Measurements from ENCODE around the gene ETFDH. TPM values are rescaled to one million over a fixed set of nuclear protein-coding genes. Genes with fewer than 3 reads are reported as not detected.
A peak's percentile ranks its signal among the peaks of the same experiment; 100 is the strongest.

Gene ETFDH
- total and polyA plus RNA-seq, 2 experiments from 2014 or later, result 11.4 to 17.7 TPM

DNA sequence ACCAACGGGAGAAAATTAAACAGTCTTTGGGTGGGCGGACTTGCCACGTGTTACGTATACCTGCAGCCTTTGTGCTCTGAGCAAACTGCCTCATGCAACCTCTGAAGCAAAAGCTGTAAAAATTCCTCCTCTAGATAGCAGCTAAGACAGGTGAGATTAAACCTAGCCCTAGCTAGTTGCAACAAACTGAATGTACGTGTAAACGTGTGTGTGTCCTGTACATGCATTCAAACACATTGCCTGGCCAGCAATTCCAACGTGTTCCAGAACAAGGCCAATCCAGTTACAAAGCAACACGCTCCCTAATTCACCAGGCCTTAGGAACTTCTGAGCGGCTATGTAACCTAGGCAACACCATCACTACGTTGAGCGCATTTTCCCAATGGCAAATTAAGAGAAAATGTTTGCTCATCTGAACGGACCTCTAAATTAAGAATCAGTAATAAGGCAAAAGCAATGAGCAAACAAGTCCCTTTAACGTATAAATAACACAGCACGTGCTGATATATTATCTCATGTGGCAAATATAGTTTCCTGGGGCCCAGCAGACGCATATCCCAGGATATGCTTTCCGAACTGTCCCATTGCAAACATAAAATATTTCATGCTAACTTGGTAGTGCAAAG lies 50.3 kb downstream of the ETFDH start:
- no peaks in the 10 kb centered on the region for H3K9me2 ChIP-seq (ENCODE audit: insufficient read depth)
- H3K4me1 ChIP-seq (ENCODE audit: insufficient read depth), result 0 out of 2 replicates have a peak, but pooled peaks cover 4% of the 10 kb centered on the region
- H3K4me3 Mint-ChIP-seq, result peak overlapping the region; percentile 94
- peaks cover 39% of the 10 kb centered on the region for H3K36me3 Mint-ChIP-seq (ENCODE audit: low read depth)
- no peaks in the 10 kb centered on the region for H3K27me3 ChIP-seq (ENCODE audit: insufficient read depth)
- ATAC-seq (peak; percentile 67), DNase-seq (ENCODE audit: low spot score) (peak; percentile 62)
- H3K4me1 Mint-ChIP-seq, result peaks cover 4% of the 10 kb centered on the region
- H3K79me2 ChIP-seq (replicated peaks; ENCODE audit: insufficient read depth), result peaks cover 27% of the 10 kb centered on the region
- peak overlapping the region; percentile 82 for H3K4me3 ChIP-seq
- H4K20me1 ChIP-seq (replicated peaks; ENCODE audit: insufficient read depth), result no peaks in the 10 kb centered on the region
- H3K27ac ChIP-seq (ENCODE audit: low read depth), result peak overlapping the region; percentile 81
- H3F3A ChIP-seq (replicated peaks; ENCODE audit: low read depth), result 0 out of 2 replicates have a peak, but pooled peaks cover 3% of the 10 kb centered on the region
- peak overlapping the region; percentile 81 for H3K4me2 ChIP-seq
- H3K27ac Mint-ChIP-seq, result peak overlapping the region; percentile 91
- no peak for TF ChIP-seq STAT1 (IDR thresholded peaks at IDR 0.05; ENCODE audit: unreplicated experiment)
- no peak for TF ChIP-seq ZNF331 (CRISPR knock-in tag; IDR thresholded peaks at IDR 0.05; ENCODE audit: low read depth)
- no peak for TF ChIP-seq EZH2 (IDR thresholded peaks at IDR 0.05; ENCODE audit: low read depth, unreplicated experiment)
- no peak for TF ChIP-seq JUNB (IDR thresholded peaks at IDR 0.05; ENCODE audit: unreplicated experiment)
- no peak for TF ChIP-seq ZNF114 (CRISPR knock-in tag; IDR thresholded peaks at IDR 0.05)
- TF ChIP-seq, protein P1, sequence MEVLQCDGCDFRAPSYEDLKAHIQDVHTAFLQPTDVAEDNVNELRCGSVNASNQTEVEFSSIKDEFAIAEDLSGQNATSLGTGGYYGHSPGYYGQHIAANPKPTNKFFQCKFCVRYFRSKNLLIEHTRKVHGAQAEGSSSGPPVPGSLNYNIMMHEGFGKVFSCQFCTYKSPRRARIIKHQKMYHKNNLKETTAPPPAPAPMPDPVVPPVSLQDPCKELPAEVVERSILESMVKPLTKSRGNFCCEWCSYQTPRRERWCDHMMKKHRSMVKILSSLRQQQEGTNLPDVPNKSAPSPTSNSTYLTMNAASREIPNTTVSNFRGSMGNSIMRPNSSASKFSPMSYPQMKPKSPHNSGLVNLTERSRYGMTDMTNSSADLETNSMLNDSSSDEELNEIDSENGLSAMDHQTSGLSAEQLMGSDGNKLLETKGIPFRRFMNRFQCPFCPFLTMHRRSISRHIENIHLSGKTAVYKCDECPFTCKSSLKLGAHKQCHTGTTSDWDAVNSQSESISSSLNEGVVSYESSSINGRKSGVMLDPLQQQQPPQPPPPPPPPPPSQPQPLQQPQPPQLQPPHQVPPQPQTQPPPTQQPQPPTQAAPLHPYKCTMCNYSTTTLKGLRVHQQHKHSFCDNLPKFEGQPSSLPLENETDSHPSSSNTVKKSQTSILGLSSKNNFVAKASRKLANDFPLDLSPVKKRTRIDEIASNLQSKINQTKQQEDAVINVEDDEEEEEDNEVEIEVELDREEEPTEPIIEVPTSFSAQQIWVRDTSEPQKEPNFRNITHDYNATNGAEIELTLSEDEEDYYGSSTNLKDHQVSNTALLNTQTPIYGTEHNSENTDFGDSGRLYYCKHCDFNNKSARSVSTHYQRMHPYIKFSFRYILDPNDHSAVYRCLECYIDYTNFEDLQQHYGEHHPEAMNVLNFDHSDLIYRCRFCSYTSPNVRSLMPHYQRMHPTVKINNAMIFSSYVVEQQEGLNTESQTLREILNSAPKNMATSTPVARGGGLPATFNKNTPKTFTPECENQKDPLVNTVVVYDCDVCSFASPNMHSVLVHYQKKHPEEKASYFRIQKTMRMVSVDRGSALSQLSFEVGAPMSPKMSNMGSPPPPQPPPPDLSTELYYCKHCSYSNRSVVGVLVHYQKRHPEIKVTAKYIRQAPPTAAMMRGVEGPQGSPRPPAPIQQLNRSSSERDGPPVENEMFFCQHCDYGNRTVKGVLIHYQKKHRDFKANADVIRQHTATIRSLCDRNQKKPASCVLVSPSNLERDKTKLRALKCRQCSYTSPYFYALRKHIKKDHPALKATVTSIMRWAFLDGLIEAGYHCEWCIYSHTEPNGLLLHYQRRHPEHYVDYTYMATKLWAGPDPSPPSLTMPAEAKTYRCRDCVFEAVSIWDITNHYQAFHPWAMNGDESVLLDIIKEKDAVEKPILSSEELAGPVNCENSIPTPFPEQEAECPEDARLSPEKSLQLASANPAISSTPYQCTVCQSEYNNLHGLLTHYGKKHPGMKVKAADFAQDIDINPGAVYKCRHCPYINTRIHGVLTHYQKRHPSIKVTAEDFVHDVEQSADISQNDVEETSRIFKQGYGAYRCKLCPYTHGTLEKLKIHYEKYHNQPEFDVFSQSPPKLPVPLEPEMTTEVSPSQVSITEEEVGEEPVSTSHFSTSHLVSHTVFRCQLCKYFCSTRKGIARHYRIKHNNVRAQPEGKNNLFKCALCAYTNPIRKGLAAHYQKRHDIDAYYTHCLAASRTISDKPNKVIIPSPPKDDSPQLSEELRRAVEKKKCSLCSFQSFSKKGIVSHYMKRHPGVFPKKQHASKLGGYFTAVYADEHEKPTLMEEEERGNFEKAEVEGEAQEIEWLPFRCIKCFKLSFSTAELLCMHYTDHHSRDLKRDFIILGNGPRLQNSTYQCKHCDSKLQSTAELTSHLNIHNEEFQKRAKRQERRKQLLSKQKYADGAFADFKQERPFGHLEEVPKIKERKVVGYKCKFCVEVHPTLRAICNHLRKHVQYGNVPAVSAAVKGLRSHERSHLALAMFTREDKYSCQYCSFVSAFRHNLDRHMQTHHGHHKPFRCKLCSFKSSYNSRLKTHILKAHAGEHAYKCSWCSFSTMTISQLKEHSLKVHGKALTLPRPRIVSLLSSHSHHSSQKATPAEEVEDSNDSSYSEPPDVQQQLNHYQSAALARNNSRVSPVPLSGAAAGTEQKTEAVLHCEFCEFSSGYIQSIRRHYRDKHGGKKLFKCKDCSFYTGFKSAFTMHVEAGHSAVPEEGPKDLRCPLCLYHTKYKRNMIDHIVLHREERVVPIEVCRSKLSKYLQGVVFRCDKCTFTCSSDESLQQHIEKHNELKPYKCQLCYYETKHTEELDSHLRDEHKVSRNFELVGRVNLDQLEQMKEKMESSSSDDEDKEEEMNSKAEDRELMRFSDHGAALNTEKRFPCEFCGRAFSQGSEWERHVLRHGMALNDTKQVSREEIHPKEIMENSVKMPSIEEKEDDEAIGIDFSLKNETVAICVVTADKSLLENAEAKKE (CRISPR knock-in tag; IDR thresholded peaks at IDR 0.05), result no peak
- TF ChIP-seq POLR2AphosphoS5 (IDR thresholded peaks at IDR 0.05; ENCODE audit: low read depth), result no peak
- TF ChIP-seq NANOG (IDR thresholded peaks at IDR 0.05; ENCODE audit: borderline replicate concordance), result no peak
- peaks cover 25% of the 10 kb centered on the region; the same call in 1 of the 2 replicates for H3K36me3 ChIP-seq (ENCODE audit: insufficient read depth)
- H3K9me3 Mint-ChIP-seq, result no peaks in the 10 kb centered on the region
- peaks cover 3% of the 10 kb centered on the region for H3K27me3 Mint-ChIP-seq (ENCODE audit: insufficient read depth, low read depth, poor library complexity)
- H2AFZ ChIP-seq, result peak overlapping the region; percentile 83

Measured in GM23338 (cell line).